Measurements from ENCODE around the gene BABAM2.

DNA sequence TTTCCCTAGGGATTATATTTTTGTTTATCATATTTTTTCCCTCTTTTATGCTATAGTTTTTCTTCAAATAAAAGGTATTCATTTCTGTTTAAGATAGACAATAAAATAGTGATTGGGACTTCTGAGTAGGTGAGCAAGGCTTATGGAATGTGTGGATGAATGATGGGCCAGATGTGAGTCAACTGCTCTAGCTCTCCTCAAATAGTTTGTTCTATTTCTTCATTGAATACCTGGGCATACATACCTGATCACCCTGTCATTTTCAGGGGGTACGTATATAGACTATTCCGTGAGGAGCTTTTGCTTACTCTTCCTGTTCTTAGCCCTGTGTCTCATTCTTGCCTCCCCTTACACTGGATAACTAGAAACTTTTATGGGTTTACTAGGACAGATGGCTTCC, 41.9 kb downstream of the BABAM2 start:
- TF ChIP-seq CTCF (IDR thresholded peaks at IDR 0.05) (no peak), POLR2AphosphoS5 (IDR thresholded peaks at IDR 0.05) (no peak), POLR2A (IDR thresholded peaks at IDR 0.05; ENCODE audit: low read depth) (no peak)

All from esophagus muscularis mucosa (tissue), 3 donors.